ENCODE results near the gene PROKR1.

DNA sequence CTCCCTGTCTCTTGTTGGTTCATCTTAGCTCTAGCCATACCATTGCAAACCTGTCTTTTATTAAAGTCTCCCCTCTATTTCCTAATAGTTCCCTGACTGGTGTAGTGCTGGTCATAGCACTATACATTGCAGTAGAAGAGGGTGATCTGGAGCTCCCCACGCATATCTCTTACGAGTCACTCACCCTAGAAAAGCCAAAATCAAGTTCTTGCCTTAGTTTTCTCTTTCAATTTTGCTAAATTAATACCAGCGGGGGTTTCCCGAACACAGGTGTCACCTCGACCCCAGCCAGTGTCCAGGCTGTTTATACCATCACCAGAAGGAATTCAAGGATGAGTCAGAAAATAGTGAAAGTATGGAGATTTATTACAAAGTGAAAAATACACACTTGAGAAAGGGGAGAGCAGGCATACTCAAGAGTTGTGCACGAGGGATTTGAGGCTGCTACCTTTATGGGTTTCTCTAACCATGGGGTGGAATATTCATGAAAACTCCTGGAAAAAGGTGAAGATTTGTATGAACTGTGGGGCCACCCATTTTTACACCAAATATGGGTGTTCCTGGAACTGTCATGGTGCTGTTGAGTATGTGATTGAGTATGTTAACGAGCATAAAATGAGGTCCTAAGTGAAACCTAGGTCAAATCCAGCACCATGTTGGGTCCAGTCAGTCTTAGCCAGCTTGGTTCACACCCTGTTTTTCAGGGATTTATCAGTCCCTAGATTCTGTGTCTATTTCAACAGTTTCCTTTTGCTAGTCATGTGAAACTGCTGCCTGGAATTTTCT is 20.2 kb downstream of the PROKR1 start:
- TF ChIP-seq, protein P1, sequence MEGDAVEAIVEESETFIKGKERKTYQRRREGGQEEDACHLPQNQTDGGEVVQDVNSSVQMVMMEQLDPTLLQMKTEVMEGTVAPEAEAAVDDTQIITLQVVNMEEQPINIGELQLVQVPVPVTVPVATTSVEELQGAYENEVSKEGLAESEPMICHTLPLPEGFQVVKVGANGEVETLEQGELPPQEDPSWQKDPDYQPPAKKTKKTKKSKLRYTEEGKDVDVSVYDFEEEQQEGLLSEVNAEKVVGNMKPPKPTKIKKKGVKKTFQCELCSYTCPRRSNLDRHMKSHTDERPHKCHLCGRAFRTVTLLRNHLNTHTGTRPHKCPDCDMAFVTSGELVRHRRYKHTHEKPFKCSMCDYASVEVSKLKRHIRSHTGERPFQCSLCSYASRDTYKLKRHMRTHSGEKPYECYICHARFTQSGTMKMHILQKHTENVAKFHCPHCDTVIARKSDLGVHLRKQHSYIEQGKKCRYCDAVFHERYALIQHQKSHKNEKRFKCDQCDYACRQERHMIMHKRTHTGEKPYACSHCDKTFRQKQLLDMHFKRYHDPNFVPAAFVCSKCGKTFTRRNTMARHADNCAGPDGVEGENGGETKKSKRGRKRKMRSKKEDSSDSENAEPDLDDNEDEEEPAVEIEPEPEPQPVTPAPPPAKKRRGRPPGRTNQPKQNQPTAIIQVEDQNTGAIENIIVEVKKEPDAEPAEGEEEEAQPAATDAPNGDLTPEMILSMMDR (IDR thresholded peaks at IDR 0.05; ENCODE audit: poor library complexity, severe bottlenecking): no peak
- TF ChIP-seq POLR2AphosphoS5 (IDR thresholded peaks at IDR 0.05) (no peak), TAF1 (IDR thresholded peaks at IDR 0.05; ENCODE audit: low read depth) (no peak), EZH2 (IDR thresholded peaks at IDR 0.05; ENCODE audit: borderline replicate concordance, insufficient read depth, low read length, poor library complexity, severe bottlenecking) (no peak), MXI1 (conservative IDR thresholded peaks at IDR 0.05; ENCODE audit: poor library complexity, severe bottlenecking) (no peak)
- TF ChIP-seq, protein P2, sequence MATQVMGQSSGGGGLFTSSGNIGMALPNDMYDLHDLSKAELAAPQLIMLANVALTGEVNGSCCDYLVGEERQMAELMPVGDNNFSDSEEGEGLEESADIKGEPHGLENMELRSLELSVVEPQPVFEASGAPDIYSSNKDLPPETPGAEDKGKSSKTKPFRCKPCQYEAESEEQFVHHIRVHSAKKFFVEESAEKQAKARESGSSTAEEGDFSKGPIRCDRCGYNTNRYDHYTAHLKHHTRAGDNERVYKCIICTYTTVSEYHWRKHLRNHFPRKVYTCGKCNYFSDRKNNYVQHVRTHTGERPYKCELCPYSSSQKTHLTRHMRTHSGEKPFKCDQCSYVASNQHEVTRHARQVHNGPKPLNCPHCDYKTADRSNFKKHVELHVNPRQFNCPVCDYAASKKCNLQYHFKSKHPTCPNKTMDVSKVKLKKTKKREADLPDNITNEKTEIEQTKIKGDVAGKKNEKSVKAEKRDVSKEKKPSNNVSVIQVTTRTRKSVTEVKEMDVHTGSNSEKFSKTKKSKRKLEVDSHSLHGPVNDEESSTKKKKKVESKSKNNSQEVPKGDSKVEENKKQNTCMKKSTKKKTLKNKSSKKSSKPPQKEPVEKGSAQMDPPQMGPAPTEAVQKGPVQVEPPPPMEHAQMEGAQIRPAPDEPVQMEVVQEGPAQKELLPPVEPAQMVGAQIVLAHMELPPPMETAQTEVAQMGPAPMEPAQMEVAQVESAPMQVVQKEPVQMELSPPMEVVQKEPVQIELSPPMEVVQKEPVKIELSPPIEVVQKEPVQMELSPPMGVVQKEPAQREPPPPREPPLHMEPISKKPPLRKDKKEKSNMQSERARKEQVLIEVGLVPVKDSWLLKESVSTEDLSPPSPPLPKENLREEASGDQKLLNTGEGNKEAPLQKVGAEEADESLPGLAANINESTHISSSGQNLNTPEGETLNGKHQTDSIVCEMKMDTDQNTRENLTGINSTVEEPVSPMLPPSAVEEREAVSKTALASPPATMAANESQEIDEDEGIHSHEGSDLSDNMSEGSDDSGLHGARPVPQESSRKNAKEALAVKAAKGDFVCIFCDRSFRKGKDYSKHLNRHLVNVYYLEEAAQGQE (IDR thresholded peaks at IDR 0.05; ENCODE audit: borderline replicate concordance): no peak

Data from neural cell (in vitro differentiated cells).